SU-DHL-6 (cell line): ENCODE results near the gene SMIM1.

Experiments
- H2AFZ ChIP-seq: fragments of 200-600 bp; sonication (generic); 2 replicates; pipeline ENCODE4 v1.6.1; 2014; ENCODE audit warnings: low read depth, mild to moderate bottlenecking, moderate library complexity, mixed read lengths, antibody characterized with exemption, low read length; ENCODE audit not compliant: severe bottlenecking
- H3F3A ChIP-seq: fragments of 200-600 bp; shearing (Covaris generic); 2 replicates; pipeline ENCODE4 v1.6.0; 2016; ENCODE audit warnings: antibody characterized with exemption, mild to moderate bottlenecking; ENCODE audit not compliant: insufficient read depth
- H3K27ac ChIP-seq: fragments of 200-600 bp; sonication (generic); 2 replicates; pipeline ENCODE4 v1.5.1; 2016; ENCODE audit warnings: low read depth, mild to moderate bottlenecking, low read length, moderate library complexity, mixed read lengths
- H3K27me3 ChIP-seq: fragments of 200-600 bp; sonication (generic), shearing (Covaris generic); 2 replicates; pipeline ENCODE4 v1.6.0; 2014; ENCODE audit warnings: mild to moderate bottlenecking, low read length
- H3K36me3 ChIP-seq: fragments of 200-600 bp; sonication (generic); 2 replicates; pipeline ENCODE4 v1.6.1; 2014; ENCODE audit warnings: mild to moderate bottlenecking, low read length, mixed read lengths
- H3K4me2 ChIP-seq: fragments of 300-600, 200-600 bp; shearing (Covaris generic), sonication (generic); 2 replicates; pipeline ENCODE4 v1.6.0; 2014; ENCODE audit warnings: low read length, low read depth, mild to moderate bottlenecking; ENCODE audit not compliant: poor library complexity, severe bottlenecking
- H3K4me3 ChIP-seq: fragments of 200-600 bp; sonication (generic); 2 replicates; pipeline ENCODE4 v1.5.1; 2014; ENCODE audit warnings: antibody characterized with exemption, low read length, mild to moderate bottlenecking, mixed read lengths; ENCODE audit not compliant: insufficient read depth, poor library complexity, severe bottlenecking
- H3K79me2 ChIP-seq: fragments of 200-600 bp; sonication (generic); 2 replicates; pipeline ENCODE4 v1.6.1; 2014; ENCODE audit warnings: mild to moderate bottlenecking, low read length, moderate library complexity; ENCODE audit not compliant: insufficient read depth
- H3K9ac ChIP-seq: fragments of 200-600 bp; sonication (generic); 2 replicates; pipeline ENCODE4 v1.7.0; 2014; ENCODE audit warnings: mild to moderate bottlenecking, low read length
- H3K9me2 ChIP-seq: fragments of 200-600 bp; sonication (generic); replicated peaks from 2 replicates; pipeline ENCODE4 v1.6.1; 2014; ENCODE audit warnings: low read length; ENCODE audit not compliant: insufficient read depth
- H3K9me3 ChIP-seq: fragments of 200-600 bp; sonication (generic); 2 replicates; pipeline ENCODE4 v1.6.1; 2014; ENCODE audit warnings: low read length, mixed read lengths; ENCODE audit not compliant: insufficient read depth
- H4K20me1 ChIP-seq: fragments of 200-600 bp; sonication (generic); 2 replicates; pipeline ENCODE4 v1.6.1; 2014; ENCODE audit warnings: low read depth, mild to moderate bottlenecking, antibody characterized with exemption, low read length, moderate library complexity, mixed read lengths
- CTCF ChIP-seq: fragments of 200-600 bp; sonication (generic); IDR thresholded peaks from one replicate; pipeline ENCODE4 v1.5.1; 2017; ENCODE audit warnings: antibody characterized with exemption, mild to moderate bottlenecking, low read length, moderate library complexity; ENCODE audit not compliant: insufficient read depth, poor library complexity, severe bottlenecking
- EZH2phosphoT487 ChIP-seq: fragments of 200-600 bp; sonication (generic), shearing (Covaris generic); conservative IDR thresholded peaks from 2 replicates; pipeline ENCODE4 v1.6.1; 2018; ENCODE audit warnings: mild to moderate bottlenecking, antibody characterized with exemption, low read length, moderate library complexity, mixed read lengths

SMIM1 gene

GRCh38 chr1:3743421-3743820, 29.1 kb upstream of the SMIM1 start:
- Histone ChIP-seq H3K4me2 (no peak overlapping the region), H3K36me3 (no peaks in the 10 kb centered on the region), H3K9ac (no peak overlapping the region), H3K9me3 (no peaks in the 10 kb centered on the region), H4K20me1 (no peaks in the 10 kb centered on the region), H3K9me2 (no peaks in the 10 kb centered on the region), H2AFZ (no peak overlapping the region), H3K27ac (no peak overlapping the region), H3K4me3 (no peak overlapping the region), H3K27me3 (no peaks in the 10 kb centered on the region), H3F3A (no peaks in the 10 kb centered on the region), H3K79me2 (no peaks in the 10 kb centered on the region)
- no peak for TF ChIP-seq EZH2phosphoT487
- no peak for TF ChIP-seq CTCF

GRCh38 chr1:3743826-3744225, 28.7 kb upstream of the SMIM1 start:
- Histone ChIP-seq H3K36me3 (no peaks in the 10 kb centered on the region), H3K4me2 (no peak overlapping the region), H3K27me3 (no peaks in the 10 kb centered on the region), H3K4me3 (no peak overlapping the region), H2AFZ (no peak overlapping the region), H3K79me2 (no peaks in the 10 kb centered on the region), H3K9me3 (no peaks in the 10 kb centered on the region), H3K9me2 (no peaks in the 10 kb centered on the region), H3K27ac (no peak overlapping the region), H3K9ac (no peak overlapping the region), H4K20me1 (no peaks in the 10 kb centered on the region), H3F3A (no peaks in the 10 kb centered on the region)
- no peak for TF ChIP-seq CTCF
- no peak for TF ChIP-seq EZH2phosphoT487

- H3K79me2 ChIP-seq, result no peaks in the 10 kb centered on the region
- TF ChIP-seq EZH2phosphoT487, result no peak
- no peak for TF ChIP-seq CTCF
- no peaks in the 10 kb centered on the region for H3K36me3 ChIP-seq
- no peak overlapping the region for H3K27ac ChIP-seq
- H3K27me3 ChIP-seq, result no peaks in the 10 kb centered on the region
- H3K9me3 ChIP-seq, result no peaks in the 10 kb centered on the region
- H3K4me2 ChIP-seq, result no peak overlapping the region
- H4K20me1 ChIP-seq, result no peaks in the 10 kb centered on the region
- H2AFZ ChIP-seq, result no peak overlapping the region
- H3K9me2 ChIP-seq, result no peaks in the 10 kb centered on the region
- H3K9ac ChIP-seq, result no peak overlapping the region
- H3K4me3 ChIP-seq, result no peak overlapping the region
- no peaks in the 10 kb centered on the region for H3F3A ChIP-seq
Measured at GRCh38 chr1:3744646-3745045, 27.9 kb upstream of the SMIM1 start.

GRCh38 chr1:3745071-3745470, 27.5 kb upstream of the SMIM1 start:
- H4K20me1 ChIP-seq, result no peaks in the 10 kb centered on the region
- no peaks in the 10 kb centered on the region for H3K9me3 ChIP-seq
- no peaks in the 10 kb centered on the region for H3K79me2 ChIP-seq
- H3F3A ChIP-seq, result no peaks in the 10 kb centered on the region
- H3K9me2 ChIP-seq, result no peaks in the 10 kb centered on the region
- TF ChIP-seq EZH2phosphoT487 (no peak), CTCF (no peak)
- H3K27ac ChIP-seq, result no peak overlapping the region
- H3K27me3 ChIP-seq, result no peaks in the 10 kb centered on the region
- H3K4me2 ChIP-seq, result no peak overlapping the region
- no peaks in the 10 kb centered on the region for H3K36me3 ChIP-seq
- H3K9ac ChIP-seq, result no peak overlapping the region
- H3K4me3 ChIP-seq, result no peak overlapping the region
- no peak overlapping the region for H2AFZ ChIP-seq
